GM18498 (cell line): ENCODE data around the gene RNF7.
"Not testable (repeated sequence)": the region's sequence is repeated elsewhere in the genome, so short reads cannot be mapped to it uniquely, and the experiment has no call there.

ENCODE experiments used
- ATAC-seq: cut with Tn5 transposase; IDR thresholded peaks from one replicate; pipeline ENCODE4 v1.9.1; 2021; ENCODE audit warnings: mild to moderate bottlenecking, moderate library complexity; ENCODE audit not compliant: unreplicated experiment

Gene RNF7

GRCh38 chr3:141735176-141735575 lies 2.9 kb upstream of the RNF7 start:
- no peak for ATAC-seq

GRCh38 chr3:141735770-141736465 lies 2.2 kb upstream of the RNF7 start:
- no peak for ATAC-seq

- ATAC-seq = no peak
Measured at GRCh38 chr3:141737093-141737492, 1.0 kb upstream of the RNF7 start.

- no peak for ATAC-seq
Measured at GRCh38 chr3:141737678-141738021, 448 bp upstream of the RNF7 start.

- ATAC-seq = no peak
Measured at GRCh38 chr3:141738891-141739363, 829 bp downstream of the RNF7 start.

- no peak for ATAC-seq
Measured at GRCh38 chr3:141739731-141740130, 1.6 kb downstream of the RNF7 start.

- no peak for ATAC-seq
Measured at GRCh38 chr3:141740349-141740748, 2.3 kb downstream of the RNF7 start.

- ATAC-seq = no peak
Measured at GRCh38 chr3:141743305-141743704, 5.2 kb downstream of the RNF7 start.

GRCh38 chr3:141746962-141747361 lies 8.9 kb downstream of the RNF7 start:
- no peak for ATAC-seq

- ATAC-seq = no peak
Measured at GRCh38 chr3:141753399-141753798, 15.3 kb downstream of the RNF7 start.

- no peak for ATAC-seq
Measured at GRCh38 chr3:141754032-141754431, 15.9 kb downstream of the RNF7 start.

- ATAC-seq = not testable (repeated sequence)
Measured at GRCh38 chr3:141762552-141762951, 24.5 kb downstream of the RNF7 start.

GRCh38 chr3:141763088-141763750 lies 25.1 kb downstream of the RNF7 start, which contains the start of gene GRK7:
TSS of gene GRK7 (plus strand) at chr3:141763408. CDS start at chr3:141778285, 14,877 bp downstream.
- ATAC-seq = no peak

GRCh38 chr3:141764045-141764444 lies 25.9 kb downstream of the RNF7 start:
- no peak for ATAC-seq

- no peak for ATAC-seq
Measured at GRCh38 chr3:141764465-141764864, 26.4 kb downstream of the RNF7 start.

- ATAC-seq = no peak
Measured at GRCh38 chr3:141764986-141765385, 26.9 kb downstream of the RNF7 start.

GRCh38 chr3:141767066-141767465 lies 29.0 kb downstream of the RNF7 start:
- no peak for ATAC-seq

- ATAC-seq = no peak
Measured at GRCh38 chr3:141769221-141769894, 31.3 kb downstream of the RNF7 start.

- ATAC-seq = no peak
Measured at GRCh38 chr3:141773676-141774075, 35.6 kb downstream of the RNF7 start.

- ATAC-seq = no peak
Measured at GRCh38 chr3:141776376-141776775, 38.3 kb downstream of the RNF7 start.

GRCh38 chr3:141776885-141777284 lies 38.8 kb downstream of the RNF7 start:
- ATAC-seq = no peak
